Measurements from ENCODE around the gene S1PR5.

The S1PR5 gene

GRCh38 chr19:10544753-10545251 lies 27.6 kb upstream of the S1PR5 start:
- TF ChIP-seq POLR2AphosphoS5 (IDR thresholded peaks at IDR 0.05; ENCODE audit: low read depth, low read length) = no peak
- no peak for TF ChIP-seq TAF1 (IDR thresholded peaks at IDR 0.05; ENCODE audit: borderline replicate concordance, insufficient read depth, low read length)
- no peak for TF ChIP-seq FOXP2 (optimal IDR thresholded peaks at IDR 0.05; ENCODE audit: borderline replicate concordance, extremely low read depth, extremely low read length, insufficient read depth)
- no peak for TF ChIP-seq SIN3A (IDR thresholded peaks at IDR 0.05; ENCODE audit: borderline replicate concordance, insufficient read depth, low read length)
- TF ChIP-seq, protein P1, sequence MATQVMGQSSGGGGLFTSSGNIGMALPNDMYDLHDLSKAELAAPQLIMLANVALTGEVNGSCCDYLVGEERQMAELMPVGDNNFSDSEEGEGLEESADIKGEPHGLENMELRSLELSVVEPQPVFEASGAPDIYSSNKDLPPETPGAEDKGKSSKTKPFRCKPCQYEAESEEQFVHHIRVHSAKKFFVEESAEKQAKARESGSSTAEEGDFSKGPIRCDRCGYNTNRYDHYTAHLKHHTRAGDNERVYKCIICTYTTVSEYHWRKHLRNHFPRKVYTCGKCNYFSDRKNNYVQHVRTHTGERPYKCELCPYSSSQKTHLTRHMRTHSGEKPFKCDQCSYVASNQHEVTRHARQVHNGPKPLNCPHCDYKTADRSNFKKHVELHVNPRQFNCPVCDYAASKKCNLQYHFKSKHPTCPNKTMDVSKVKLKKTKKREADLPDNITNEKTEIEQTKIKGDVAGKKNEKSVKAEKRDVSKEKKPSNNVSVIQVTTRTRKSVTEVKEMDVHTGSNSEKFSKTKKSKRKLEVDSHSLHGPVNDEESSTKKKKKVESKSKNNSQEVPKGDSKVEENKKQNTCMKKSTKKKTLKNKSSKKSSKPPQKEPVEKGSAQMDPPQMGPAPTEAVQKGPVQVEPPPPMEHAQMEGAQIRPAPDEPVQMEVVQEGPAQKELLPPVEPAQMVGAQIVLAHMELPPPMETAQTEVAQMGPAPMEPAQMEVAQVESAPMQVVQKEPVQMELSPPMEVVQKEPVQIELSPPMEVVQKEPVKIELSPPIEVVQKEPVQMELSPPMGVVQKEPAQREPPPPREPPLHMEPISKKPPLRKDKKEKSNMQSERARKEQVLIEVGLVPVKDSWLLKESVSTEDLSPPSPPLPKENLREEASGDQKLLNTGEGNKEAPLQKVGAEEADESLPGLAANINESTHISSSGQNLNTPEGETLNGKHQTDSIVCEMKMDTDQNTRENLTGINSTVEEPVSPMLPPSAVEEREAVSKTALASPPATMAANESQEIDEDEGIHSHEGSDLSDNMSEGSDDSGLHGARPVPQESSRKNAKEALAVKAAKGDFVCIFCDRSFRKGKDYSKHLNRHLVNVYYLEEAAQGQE (IDR thresholded peaks at IDR 0.05; ENCODE audit: insufficient read depth in 1 of 2, low read depth in 2 of 2, low read length in 2 of 2) = no peak

- TF ChIP-seq POLR2AphosphoS5 (IDR thresholded peaks at IDR 0.05; ENCODE audit: low read depth, low read length) (no peak), FOXP2 (optimal IDR thresholded peaks at IDR 0.05; ENCODE audit: borderline replicate concordance, extremely low read depth, extremely low read length, insufficient read depth) (no peak), SIN3A (IDR thresholded peaks at IDR 0.05; ENCODE audit: borderline replicate concordance, insufficient read depth, low read length) (no peak), TAF1 (IDR thresholded peaks at IDR 0.05; ENCODE audit: borderline replicate concordance, insufficient read depth, low read length) (no peak)
- TF ChIP-seq, protein P1 (IDR thresholded peaks at IDR 0.05; ENCODE audit: insufficient read depth in 1 of 2, low read depth in 2 of 2, low read length in 2 of 2) = no peak
Measured at GRCh38 chr19:10544242-10544752, 27.1 kb upstream of the S1PR5 start.

GRCh38 chr19:10543420-10544241 lies 26.4 kb upstream of the S1PR5 start, which contains the start of gene ATG4D:
ATG4D (plus strand) TSS chr19:10543904; CDS start chr19:10544091, 187 bp downstream.
- no peak for TF ChIP-seq SIN3A (IDR thresholded peaks at IDR 0.05; ENCODE audit: borderline replicate concordance, insufficient read depth, low read length)
- no peak for TF ChIP-seq FOXP2 (optimal IDR thresholded peaks at IDR 0.05; ENCODE audit: borderline replicate concordance, extremely low read depth, extremely low read length, insufficient read depth)
- TF ChIP-seq, protein P1 (IDR thresholded peaks at IDR 0.05; ENCODE audit: insufficient read depth in 1 of 2, low read depth in 2 of 2, low read length in 2 of 2) = no peak
- TF ChIP-seq TAF1 (IDR thresholded peaks at IDR 0.05; ENCODE audit: borderline replicate concordance, insufficient read depth, low read length) = peak; percentile 86; the same call in 1 of the 2 replicates
- peak; percentile 66 for TF ChIP-seq POLR2AphosphoS5 (IDR thresholded peaks at IDR 0.05; ENCODE audit: low read depth, low read length)

- TF ChIP-seq FOXP2 (optimal IDR thresholded peaks at IDR 0.05; ENCODE audit: borderline replicate concordance, extremely low read depth, extremely low read length, insufficient read depth) (no peak), POLR2AphosphoS5 (IDR thresholded peaks at IDR 0.05; ENCODE audit: low read depth, low read length) (no peak)
- TF ChIP-seq, protein P1 (IDR thresholded peaks at IDR 0.05; ENCODE audit: insufficient read depth in 1 of 2, low read depth in 2 of 2, low read length in 2 of 2) = no peak
Measured at GRCh38 chr19:10543059-10543419, 25.8 kb upstream of the S1PR5 start.
